ENCODE measurements around the gene SYNJ1. TPM values are rescaled to one million over a fixed set of nuclear protein-coding genes. Genes with fewer than 3 reads are reported as not detected.

The SYNJ1 gene
- total and polyA plus RNA-seq, 2 of the 13 experiments (the other 11 are each of a cell fraction or from before 2014, with no cell fraction given): 2.0 to 2.7 TPM

DNA sequence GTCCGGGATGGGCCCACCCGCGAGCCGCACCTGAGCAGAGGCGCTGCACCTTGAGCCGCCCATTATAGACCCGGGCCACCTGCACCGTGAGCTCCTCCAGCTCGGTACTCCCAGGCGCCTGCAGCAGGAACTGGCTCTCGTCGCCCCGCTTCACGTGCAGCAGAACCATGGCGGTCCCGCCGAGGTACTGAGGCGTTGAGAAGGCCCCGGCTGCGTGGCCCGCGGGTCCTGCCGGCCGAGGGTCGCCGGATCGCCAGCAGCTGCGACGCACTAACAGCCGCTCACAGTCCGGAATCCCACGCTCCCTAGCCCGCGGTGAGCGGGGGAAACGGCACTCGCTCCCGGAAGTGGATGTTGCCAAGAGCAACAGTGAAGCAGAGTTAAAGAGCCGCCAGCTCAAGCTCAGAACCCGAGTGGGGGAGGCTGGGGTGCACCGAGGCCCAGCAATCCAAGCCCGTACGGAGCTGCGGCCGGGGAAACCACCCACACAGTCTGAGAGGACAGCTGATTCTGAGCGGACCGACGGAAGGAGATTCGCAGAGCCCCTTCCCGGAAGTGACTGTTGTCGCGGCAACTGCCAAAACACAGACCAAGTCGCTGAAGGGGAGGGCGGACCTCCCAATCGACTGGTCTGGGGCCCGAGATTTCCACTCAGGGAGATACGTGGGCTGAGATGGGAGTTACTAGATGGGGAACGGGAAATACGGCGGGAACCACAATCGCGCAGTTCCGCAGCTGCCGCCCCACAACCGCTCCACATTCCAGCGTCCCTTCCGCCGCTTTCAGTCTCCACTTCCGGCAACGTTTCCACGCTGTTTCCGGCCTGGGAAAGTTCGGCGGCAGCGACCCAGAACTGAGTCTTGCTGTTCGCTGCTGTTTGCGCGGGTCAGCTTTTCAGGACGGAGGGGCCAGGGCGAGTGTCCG, 115.5 kb downstream of the SYNJ1 start, which contains the start of gene CFAP298 (continued):
- peak; percentile 58; the same call in 1 of the 2 replicates for TF ChIP-seq ZFP90 (CRISPR knock-in tag; IDR thresholded peaks at IDR 0.05; ENCODE audit: borderline replicate concordance)
- TF ChIP-seq ZNF414 (CRISPR knock-in tag; IDR thresholded peaks at IDR 0.05): peak; percentile 85
- peak; percentile 17; the same call in 1 of the 2 replicates for TF ChIP-seq ZNF276 (CRISPR knock-in tag; IDR thresholded peaks at IDR 0.05; ENCODE audit: low read depth)
- TF ChIP-seq ZNF280B (CRISPR knock-in tag; IDR thresholded peaks at IDR 0.05; ENCODE audit: borderline replicate concordance): peak; percentile 88
- peak; percentile 75 for TF ChIP-seq POGZ (CRISPR knock-in tag; IDR thresholded peaks at IDR 0.05)
- no peak for TF ChIP-seq YY1 (IDR thresholded peaks at IDR 0.05; ENCODE audit: insufficient read depth, insufficient replicate concordance, low read depth, low read length)
- no peak; the same call in 1 of the 2 replicates for TF ChIP-seq ZNF703 (CRISPR knock-in tag; IDR thresholded peaks at IDR 0.05; ENCODE audit: borderline replicate concordance)
- 0 out of 2 replicates have a peak, but pooled peaks have one; percentile 7 for TF ChIP-seq FOSL2 (CRISPR knock-in tag; IDR thresholded peaks at IDR 0.05)
- TF ChIP-seq ZNF3 (CRISPR knock-in tag; IDR thresholded peaks at IDR 0.05): no peak
- TF ChIP-seq MED8 (CRISPR knock-in tag; IDR thresholded peaks at IDR 0.05; ENCODE audit: insufficient replicate concordance): no peak
- no peak for TF ChIP-seq EHMT2 (IDR thresholded peaks at IDR 0.05; ENCODE audit: borderline replicate concordance, low read depth, low read length)
- TF ChIP-seq ISL2 (CRISPR knock-in tag; IDR thresholded peaks at IDR 0.05): no peak
- peak; percentile 86 for TF ChIP-seq RBM39 (IDR thresholded peaks at IDR 0.05; ENCODE audit: low read depth, low read length, poor library complexity, severe bottlenecking)
- no peak for TF ChIP-seq ATAD3A (CRISPR knock-in tag; IDR thresholded peaks at IDR 0.05)
- peak; percentile 53 for TF ChIP-seq KDM4B (CRISPR knock-in tag; IDR thresholded peaks at IDR 0.05)
- TF ChIP-seq NR0B2 (CRISPR knock-in tag; IDR thresholded peaks at IDR 0.05): peak; percentile 76; the same call in 1 of the 2 replicates
- no peak for TF ChIP-seq IKZF1 (IDR thresholded peaks at IDR 0.05)
- TF ChIP-seq ZMYM2 (CRISPR knock-in tag; IDR thresholded peaks at IDR 0.05): no peak
- no peak for TF ChIP-seq JUN (CRISPR knock-in tag; IDR thresholded peaks at IDR 0.05)
- no peak for TF ChIP-seq ZBTB42 (CRISPR knock-in tag; IDR thresholded peaks at IDR 0.05)
- TF ChIP-seq ZMYM3 (CRISPR knock-in tag; IDR thresholded peaks at IDR 0.05): no peak
- TF ChIP-seq BCL6 (CRISPR knock-in tag; IDR thresholded peaks at IDR 0.05): no peak
